H7 (cell line): ENCODE data around the gene EXOC3. TPM values are rescaled to one million over a fixed set of nuclear protein-coding genes. Genes with fewer than 3 reads are reported as not detected.
"Not testable (repeated sequence)": the region's sequence is repeated elsewhere in the genome, so short reads cannot be mapped to it uniquely, and the experiment has no call there.

Experiments used
- DNase-seq: peaks from one replicate; pipeline ENCODE4 v3.0.0; 2012
- H3K27me3 ChIP-seq: 2 replicates; pipeline ENCODE4 v1.6.0; 2011; ENCODE audit warnings: mild to moderate bottlenecking, low read length; ENCODE audit not compliant: control insufficient read depth, insufficient read depth
- H3K36me3 ChIP-seq: replicated peaks from 2 replicates; pipeline ENCODE4 v1.5.1; 2011; ENCODE audit warnings: low read length; ENCODE audit not compliant: control insufficient read depth, insufficient read depth
- H3K4me3 ChIP-seq: 2 replicates; pipeline ENCODE4 v1.5.1; 2011; ENCODE audit warnings: low read depth, mild to moderate bottlenecking, control low read depth, low read length, moderate library complexity; ENCODE audit not compliant: insufficient read depth
- total RNA-seq: library from RNA; depleted of rRNA; stranded (reverse); fragments of >200 nt; shearing (Covaris generic); gene quantifications from 2 replicates; pipeline ENCODE4 v1.2.3, GENCODE V29; 2014

EXOC3 gene
- total RNA-seq, 1 experiment from 2014 or later, result 24.1 TPM

DNA sequence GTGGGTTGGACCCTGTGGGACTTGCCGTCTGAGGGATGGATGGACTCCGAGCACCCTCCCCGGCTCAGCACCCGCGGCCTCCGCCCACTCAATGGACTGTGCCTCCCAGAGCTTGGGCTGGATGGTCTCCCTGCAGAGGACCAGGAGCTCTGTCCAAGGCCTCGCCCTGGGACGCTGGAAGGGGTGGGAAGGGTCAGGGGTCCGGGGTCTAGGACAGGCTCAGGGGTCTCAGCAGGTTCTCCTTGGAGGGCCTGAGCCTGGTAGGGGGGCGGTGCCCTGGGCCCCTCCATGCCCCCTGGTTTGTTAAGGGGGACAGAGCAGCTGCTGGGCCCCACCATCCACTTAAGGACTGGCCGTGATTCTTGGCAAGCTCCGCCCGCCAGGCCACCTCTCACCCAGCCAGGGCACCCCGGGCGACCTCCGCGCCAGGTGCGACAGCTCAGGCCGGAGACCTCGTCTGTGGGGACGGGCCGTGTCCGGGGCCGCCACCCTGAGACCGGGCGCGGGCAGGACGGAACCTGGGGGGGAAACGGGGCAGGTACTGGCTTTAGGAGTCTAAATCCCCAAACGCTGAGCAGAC is 29.2 kb downstream of the EXOC3 start:
- Histone ChIP-seq H3K27me3 (peaks cover 27% of the 10 kb centered on the region), H3K36me3 (no peaks in the 10 kb centered on the region), H3K4me3 (peak overlapping the region; percentile 68)
- DNase-seq, result peak; percentile 91

DNA sequence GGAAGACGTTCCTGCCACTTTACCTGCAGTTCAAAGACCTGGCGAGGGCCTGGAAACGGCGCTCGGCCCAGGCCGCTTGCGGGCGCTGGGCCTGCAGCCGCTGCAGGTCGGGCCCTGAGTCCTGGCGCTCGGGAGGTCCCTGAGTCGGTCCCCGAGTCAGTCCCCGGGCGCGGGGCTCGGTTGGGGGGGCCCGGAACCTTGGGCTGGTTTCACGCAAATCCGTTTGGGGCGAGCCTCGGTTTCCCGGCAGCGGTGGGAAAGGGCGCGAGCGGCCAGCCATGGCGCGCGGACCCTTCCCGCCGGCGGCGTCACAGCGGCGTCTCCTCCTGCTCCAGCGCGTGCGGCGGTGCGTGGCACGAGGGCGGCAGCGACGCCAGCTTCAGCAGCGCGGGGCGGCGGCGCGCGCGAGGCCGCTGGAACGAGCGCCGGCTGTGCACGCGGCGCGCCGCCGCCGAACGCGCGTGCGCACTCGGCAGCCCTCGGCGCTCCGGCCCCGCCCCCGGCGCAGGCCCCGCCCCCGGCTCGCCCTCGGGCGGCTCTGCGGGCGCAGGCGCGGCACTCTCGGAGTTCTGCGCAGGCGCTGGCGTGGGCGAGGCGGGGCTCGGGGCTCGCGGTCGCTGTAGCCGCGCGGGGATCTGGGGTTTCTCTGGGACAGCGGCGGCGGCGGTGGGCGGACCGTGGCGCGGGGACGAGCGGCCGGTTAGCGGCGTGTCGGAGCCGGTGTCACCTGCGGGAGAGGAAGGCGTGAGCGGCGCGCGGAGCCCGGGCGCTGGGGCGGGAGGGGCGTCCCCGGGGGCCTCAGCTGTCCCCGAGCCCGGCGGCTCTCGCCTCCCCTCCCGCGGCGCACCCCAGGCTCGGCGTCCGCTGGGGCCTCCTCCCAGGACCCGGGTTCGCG is 29.9 kb downstream of the EXOC3 start:
- Histone ChIP-seq H3K27me3 (peaks cover 27% of the 10 kb centered on the region), H3K36me3 (no peaks in the 10 kb centered on the region), H3K4me3 (peak overlapping the region; percentile 68)
- peak; percentile 100 for DNase-seq

DNA sequence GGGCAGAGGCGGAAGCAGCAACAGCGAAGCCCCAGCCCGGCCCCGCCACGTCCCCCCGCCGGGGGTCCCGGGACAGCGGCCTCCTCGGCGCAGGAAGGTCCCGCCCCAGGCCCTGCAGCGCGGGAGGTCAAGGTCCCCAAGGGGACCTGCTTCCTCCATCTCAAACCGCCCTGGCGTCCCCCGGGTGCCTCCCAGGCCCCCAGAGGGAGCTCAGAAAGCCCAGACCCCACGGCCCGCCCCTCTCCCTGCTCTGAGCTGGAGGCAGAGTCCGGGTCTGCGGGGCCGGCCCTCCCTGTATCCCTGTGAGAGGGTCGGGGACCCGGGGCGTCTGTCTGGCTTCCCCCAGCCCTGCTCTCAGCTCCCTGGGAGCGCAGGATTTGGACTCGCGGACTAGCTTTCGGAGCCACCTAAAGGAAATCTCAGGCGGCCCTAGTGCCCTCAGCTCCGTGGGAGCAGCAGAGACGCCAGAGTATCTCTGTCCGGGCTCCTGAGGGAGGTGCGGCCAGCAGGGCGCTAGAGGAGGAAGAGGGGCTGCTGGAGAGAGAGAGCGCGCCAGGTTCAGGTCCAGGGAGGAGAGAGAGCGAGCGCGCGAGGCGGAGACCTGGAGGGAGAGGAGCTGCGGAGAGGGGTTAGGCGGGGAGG is 30.7 kb downstream of the EXOC3 start:
- peak; percentile 89 for DNase-seq
- Histone ChIP-seq H3K27me3 (peaks cover 27% of the 10 kb centered on the region), H3K4me3 (peak overlapping the region; percentile 64), H3K36me3 (no peaks in the 10 kb centered on the region)

DNA sequence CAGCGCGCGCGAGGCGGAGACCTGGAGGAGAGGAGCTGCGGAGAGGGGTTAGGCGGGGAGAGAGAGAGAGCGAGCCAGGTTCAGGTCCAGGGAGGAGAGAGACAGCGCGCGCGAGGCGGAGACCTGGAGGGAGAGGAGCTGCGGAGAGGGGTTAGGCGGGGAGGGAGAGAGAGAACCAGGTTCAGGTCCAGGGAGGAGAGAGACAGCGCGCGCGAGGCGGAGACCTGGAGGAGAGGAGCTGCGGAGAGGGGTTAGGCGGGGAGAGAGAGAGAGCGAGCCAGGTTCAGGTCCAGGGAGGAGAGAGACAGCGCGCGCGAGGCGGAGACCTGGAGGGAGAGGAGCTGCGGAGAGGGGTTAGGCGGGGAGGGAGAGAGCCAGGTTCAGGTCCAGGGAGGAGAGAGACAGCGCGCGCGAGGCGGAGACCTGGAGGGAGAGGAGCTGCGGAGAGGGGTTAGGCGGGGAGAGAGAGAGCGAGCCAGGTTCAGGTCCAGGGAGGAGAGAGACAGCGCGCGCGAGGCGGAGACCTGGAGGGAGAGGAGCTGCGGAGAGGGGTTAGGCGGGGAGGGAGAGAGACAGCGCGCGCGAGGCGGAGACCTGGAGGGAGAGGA is 31.4 kb downstream of the EXOC3 start:
- Histone ChIP-seq H3K4me3 (peak overlapping the region; percentile 64), H3K27me3 (peaks cover 27% of the 10 kb centered on the region)
- DNase-seq, H3K36me3 ChIP-seq: not testable (repeated sequence)

DNA sequence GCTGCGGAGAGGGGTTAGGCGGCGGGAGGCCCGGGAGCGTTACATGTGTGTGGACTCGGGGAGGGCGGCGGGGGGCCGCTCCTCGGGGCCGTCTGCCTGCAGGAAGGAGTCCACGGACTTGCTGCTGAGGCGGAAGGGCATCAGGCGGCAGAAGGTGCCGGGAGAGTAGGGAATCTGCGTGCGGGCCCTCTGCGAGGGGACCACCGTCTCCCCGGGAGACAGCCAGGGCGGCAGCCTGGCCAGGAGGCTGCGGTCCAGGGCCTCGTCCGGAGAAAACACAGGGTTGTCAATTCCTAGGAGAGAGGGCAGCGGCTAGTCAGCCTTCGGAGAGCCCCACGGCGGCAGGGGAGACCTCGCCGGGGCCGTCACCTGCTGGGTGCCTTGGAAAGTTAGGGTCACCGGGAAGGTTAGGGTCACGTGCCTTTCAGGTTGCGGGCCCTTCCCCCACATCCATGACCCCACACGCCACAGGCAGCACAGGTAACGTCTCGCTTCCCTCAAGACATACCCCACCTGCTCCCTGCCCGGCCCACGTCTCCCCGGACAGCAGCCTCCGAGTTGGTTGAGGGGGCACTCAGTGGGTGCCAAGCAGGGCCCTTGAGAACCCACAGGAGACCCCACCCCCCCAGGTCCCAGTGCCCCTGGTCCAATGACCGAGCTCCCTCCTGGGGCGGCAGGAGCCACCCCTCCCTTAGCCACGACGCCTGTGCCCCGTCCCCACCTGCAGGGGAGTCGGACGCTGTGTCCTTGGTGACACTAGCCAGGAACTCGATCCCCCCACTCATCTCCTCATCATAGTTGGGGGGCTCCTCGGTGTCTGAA is 32.1 kb downstream of the EXOC3 start:
- Histone ChIP-seq H3K36me3 (no peaks in the 10 kb centered on the region), H3K27me3 (peaks cover 27% of the 10 kb centered on the region), H3K4me3 (peak overlapping the region; percentile 64)
- peak; percentile 80 for DNase-seq

DNA sequence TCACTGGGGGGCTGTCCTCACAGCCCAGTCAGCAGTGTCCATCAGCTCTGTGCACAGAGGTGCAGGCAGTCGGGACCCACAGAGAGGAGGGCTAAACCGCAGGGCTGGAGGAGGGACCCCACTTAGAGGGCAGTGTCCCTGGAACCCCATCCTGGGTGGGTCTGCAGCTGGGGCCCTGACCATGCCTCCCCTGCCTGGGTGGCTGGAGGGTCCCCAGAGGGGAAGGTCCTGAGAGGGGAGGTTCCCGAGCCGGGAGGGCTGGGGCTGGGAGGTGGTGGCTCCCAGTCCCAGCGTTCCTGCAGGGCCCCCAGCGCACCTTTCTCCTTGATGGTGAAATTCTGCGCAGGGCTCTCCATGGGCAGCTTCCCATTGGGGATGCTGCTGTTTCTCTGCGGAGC is 32.7 kb downstream of the EXOC3 start:
- no peaks in the 10 kb centered on the region for H3K36me3 ChIP-seq
- no peak overlapping the region for H3K4me3 ChIP-seq
- DNase-seq, result peak; percentile 71
- peaks cover 27% of the 10 kb centered on the region for H3K27me3 ChIP-seq

DNA sequence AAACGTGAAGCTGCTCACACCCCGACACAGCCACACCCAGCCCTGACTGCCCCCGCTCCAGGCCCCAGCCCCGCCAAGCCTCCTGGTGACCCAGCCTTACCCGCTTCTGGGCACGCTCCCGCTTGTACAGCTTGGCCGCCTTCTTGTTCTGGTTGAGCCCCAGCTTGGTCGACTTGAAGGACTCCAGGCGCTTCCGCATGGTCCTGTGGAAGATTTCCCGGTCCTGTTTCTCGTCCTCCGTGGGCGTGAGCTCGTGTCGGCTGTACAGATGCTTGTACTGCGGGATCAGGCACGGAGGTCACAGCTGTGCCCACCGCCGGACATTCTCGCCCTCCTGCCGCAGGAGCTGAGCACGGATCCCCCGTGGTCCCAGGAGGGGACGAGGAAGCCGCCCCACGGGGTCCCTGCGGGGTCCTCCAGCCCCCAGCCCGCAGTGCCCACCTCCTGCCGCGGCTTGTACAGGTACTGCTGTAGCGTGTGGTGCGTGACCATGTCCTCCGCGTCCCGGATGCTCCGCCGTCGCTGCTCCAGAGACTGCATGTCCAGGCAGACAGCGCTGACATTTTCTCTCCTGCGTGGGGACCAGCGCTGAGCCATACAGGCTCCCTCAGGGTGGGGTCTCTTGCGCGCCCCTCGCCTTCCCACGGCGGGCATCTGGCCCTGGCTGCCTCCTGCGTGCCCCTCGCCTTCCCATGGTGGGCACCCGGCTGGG is 33.3 kb downstream of the EXOC3 start:
- no peak overlapping the region for H3K4me3 ChIP-seq
- no peaks in the 10 kb centered on the region for H3K36me3 ChIP-seq
- no peak for DNase-seq
- peaks cover 27% of the 10 kb centered on the region for H3K27me3 ChIP-seq

DNA sequence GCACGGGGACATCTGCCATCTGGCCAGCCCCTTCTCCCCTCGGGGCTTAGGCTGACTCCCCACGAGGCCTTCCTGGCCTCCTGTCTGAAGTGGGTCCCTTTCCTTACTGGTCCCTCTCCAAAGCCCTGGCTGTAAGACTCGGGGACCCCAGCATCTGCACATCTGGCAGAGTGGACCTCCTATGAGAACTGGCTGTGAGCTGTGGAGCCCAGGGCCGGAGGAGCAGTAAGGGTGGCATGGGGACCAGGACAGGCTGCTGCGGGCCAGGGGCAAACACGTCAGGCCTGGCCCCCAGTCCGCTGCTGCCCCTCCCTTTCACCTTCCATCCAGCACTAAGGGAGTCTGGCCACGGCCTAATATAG is 33.8 kb downstream of the EXOC3 start:
- no peak for DNase-seq
- no peak overlapping the region for H3K4me3 ChIP-seq
- no peaks in the 10 kb centered on the region for H3K36me3 ChIP-seq
- H3K27me3 ChIP-seq, result peaks cover 27% of the 10 kb centered on the region

DNA sequence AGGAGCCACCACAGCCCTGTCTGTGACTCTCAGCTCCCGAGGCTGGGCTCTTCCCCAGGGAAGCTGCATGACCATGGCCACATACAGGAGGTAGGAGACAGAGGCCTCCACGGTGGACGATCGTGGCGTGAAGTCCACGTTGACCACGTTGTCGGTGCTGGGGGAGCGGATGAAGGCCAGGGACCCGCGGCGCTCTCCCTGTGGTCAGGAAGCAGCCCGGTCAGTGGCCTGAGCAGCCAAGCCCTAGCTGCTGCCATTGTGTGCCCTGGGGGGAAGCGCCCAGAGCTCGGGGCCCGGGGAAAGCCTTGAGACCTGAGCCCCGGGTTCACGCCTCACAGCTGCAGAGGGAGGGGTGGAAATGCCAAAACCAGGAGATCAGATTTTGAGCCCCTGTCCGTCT is 34.3 kb downstream of the EXOC3 start:
- peaks cover 27% of the 10 kb centered on the region for H3K27me3 ChIP-seq
- no peak for DNase-seq
- H3K4me3 ChIP-seq, result no peak overlapping the region
- no peaks in the 10 kb centered on the region for H3K36me3 ChIP-seq

DNA sequence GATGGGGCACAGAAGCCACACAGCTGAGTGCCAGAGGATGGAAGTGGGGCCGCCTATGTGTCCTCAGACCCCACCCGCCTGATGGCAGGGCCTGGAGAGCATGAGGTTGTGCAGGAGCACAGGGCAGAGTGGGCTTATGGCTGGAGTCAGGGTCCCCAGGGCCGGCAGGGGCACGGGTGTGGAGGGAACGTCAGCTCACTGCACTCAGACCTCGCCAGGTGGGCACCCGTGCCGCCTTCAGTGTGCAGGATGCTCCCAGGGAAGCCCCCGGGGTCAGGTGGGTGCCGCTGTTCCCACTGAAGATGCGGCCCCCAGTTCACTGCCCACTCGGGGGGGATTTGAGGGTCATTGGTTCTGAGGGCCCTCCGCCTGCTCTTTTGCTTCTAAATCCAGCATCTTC is 34.9 kb downstream of the EXOC3 start:
- H3K27me3 ChIP-seq, result peaks cover 27% of the 10 kb centered on the region
- no peak for DNase-seq
- no peaks in the 10 kb centered on the region for H3K36me3 ChIP-seq
- H3K4me3 ChIP-seq, result no peak overlapping the region

DNA sequence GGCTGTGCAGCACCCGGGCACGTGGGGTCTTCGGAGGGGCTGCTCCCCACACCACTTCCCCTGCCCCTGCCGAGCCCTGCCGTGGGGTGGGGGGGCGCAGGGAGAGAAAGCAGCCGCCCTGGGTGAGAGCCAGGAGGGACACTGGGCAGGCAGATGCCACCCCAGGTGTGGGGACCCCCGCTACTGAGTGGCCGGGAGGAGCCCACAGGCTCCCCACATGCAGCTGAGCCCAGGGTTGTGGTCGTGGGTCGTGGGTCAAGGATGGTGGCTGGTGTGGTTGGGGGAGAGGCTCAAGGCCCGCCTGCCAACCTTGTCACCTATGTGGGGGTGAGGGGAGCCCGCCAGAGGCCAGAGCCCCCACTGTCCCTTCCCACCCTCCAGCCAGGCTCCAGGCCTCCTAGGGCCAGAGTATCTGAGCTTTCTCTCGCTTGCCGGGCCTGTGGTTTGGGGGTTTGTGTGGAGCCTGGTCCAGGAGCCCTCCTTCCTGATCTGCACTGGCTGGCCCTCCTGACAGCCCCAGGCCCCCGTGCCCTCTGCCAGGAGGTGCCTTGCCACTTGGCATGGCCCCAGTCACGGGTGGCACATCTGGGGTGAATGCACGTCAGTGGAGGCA is 35.5 kb downstream of the EXOC3 start:
- Histone ChIP-seq H3K27me3 (peaks cover 26% of the 10 kb centered on the region), H3K4me3 (no peak overlapping the region), H3K36me3 (no peaks in the 10 kb centered on the region)
- no peak for DNase-seq

DNA sequence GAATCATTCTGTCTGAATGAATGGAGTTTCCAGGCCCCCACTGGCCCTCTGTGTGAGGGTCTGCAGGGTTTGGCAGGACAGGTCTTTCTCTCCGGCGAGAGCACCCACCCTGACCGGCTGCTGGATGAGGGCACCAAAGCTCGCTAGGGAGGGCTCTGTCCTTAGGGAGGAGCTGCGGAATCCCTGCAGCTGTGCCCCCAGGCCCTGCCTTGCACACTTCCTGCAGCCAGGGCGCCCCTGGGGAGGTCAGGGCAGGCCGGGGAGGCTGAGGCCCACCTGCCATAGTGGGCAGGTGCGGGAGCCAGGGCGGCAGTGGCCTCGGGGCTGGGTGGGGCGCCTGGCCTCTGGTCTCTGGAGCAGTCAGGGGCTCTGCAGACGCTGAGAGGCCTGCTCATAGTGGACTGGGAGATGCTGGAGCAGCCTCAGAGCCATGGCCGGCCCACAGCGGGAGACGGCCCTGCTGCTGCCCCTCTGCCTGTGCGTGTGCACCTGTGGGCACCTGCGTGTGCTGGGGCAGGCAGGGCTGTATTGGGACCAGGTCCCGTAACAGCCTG is 36.1 kb downstream of the EXOC3 start:
- Histone ChIP-seq H3K27me3 (peaks cover 20% of the 10 kb centered on the region), H3K36me3 (no peaks in the 10 kb centered on the region), H3K4me3 (no peak overlapping the region)
- no peak for DNase-seq
